K562 treated with DMSO at 1 percent for 4 hours (cell line): Measurements from ENCODE around the gene PXT1. TPM values are rescaled to one million over a fixed set of nuclear protein-coding genes. Genes with fewer than 3 reads are reported as not detected.

Experiments
- total RNA-seq: library from RNA; unstranded; fragments of 300-600 nt; gene quantifications from 2 replicates; pipeline ENCODE4 v1.2.3, GENCODE V29; 2022; ENCODE audit not compliant: insufficient read depth

The PXT1 gene, protein sequence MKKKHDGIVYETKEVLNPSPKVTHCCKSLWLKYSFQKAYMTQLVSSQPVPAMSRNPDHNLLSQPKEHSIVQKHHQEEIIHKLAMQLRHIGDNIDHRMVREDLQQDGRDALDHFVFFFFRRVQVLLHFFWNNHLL
- total RNA-seq: not detected in 2 replicates

GRCh38 chr6:36442671-36443470 lies at the start of gene PXT1, which contains the start of gene KCTD20:
Gene PXT1 (minus strand): TSS chr6:36442854. CDS start chr6:36426082, 16,772 bp downstream.
Gene KCTD20 (plus strand): TSS chr6:36443000. CDS start chr6:36470098, 27,098 bp downstream.

GRCh38 chr6:36387440-36388303 lies 55.0 kb downstream of the PXT1 start, which contains the start of gene ETV7:
Gene ETV7 (minus strand): TSS chr6:36387669. CDS start chr6:36387541, 128 bp downstream.

Other genes with a start within 250 kb of the PXT1 start
- gene BRPF3, start 246.1 kb downstream of the PXT1 start, total RNA-seq: 23.0 and 25.3 TPM in 2 replicates
- not detected in 2 replicates for gene PNPLA1, start 172.8 kb downstream of the PXT1 start, total RNA-seq
- gene BNIP5, start 106.0 kb downstream of the PXT1 start, total RNA-seq: not detected in 2 replicates
- gene ETV7, start 55.2 kb downstream of the PXT1 start, total RNA-seq: not detected in 2 replicates
- gene KCTD20, start 146 bp upstream of the PXT1 start, total RNA-seq: 47.0 and 57.0 TPM in 2 replicates
- 17.9 and 23.7 TPM in 2 replicates for gene STK38, start 104.6 kb upstream of the PXT1 start, total RNA-seq
- 149 and 188 TPM in 2 replicates for gene SRSF3, start 151.5 kb upstream of the PXT1 start, total RNA-seq
- gene CDKN1A, start 235.9 kb upstream of the PXT1 start, total RNA-seq: 13.8 and 18.0 TPM in 2 replicates